ENCODE data around the gene KIF18B.

- TF ChIP-seq CTCF (conservative IDR thresholded peaks at IDR 0.05): no peak
- no peak for TF ChIP-seq EZH2 (IDR thresholded peaks at IDR 0.05; ENCODE audit: low read depth)
These were observed 23.4 kb downstream of the KIF18B start for GRCh38 chr17:44924107-44924544.
